Pons (tissue), 1 donor: ENCODE data around the gene SUGCT.

Experiments used
- DNase-seq: peaks from one replicate; pipeline ENCODE4 v3.0.0-alpha.2; 2016; ENCODE audit warnings: low spot score

The SUGCT gene

GRCh38 chr7:40874756-40875155 lies 740.0 kb downstream of the SUGCT start:
- DNase-seq: no peak

- no peak for DNase-seq
These were observed 741.8 kb downstream of the SUGCT start for GRCh38 chr7:40876601-40877000.

- DNase-seq: no peak
These were observed 745.2 kb downstream of the SUGCT start for GRCh38 chr7:40879941-40880543.

- no peak for DNase-seq
These were observed 745.8 kb downstream of the SUGCT start for GRCh38 chr7:40880581-40880980.

- DNase-seq: no peak
These were observed 746.7 kb downstream of the SUGCT start for GRCh38 chr7:40881405-40881926.

GRCh38 chr7:40882071-40882658 lies 747.4 kb downstream of the SUGCT start:
- DNase-seq: no peak

GRCh38 chr7:40883826-40884225 lies 749.0 kb downstream of the SUGCT start:
- no peak for DNase-seq

GRCh38 chr7:40884241-40884640 lies 749.4 kb downstream of the SUGCT start:
- DNase-seq: no peak

- no peak for DNase-seq
These were observed 750.7 kb downstream of the SUGCT start for GRCh38 chr7:40885503-40885902.

- no peak for DNase-seq
These were observed 752.3 kb downstream of the SUGCT start for GRCh38 chr7:40887099-40887498.

GRCh38 chr7:40888499-40888898 lies 753.7 kb downstream of the SUGCT start:
- no peak for DNase-seq

- no peak for DNase-seq
These were observed 754.3 kb downstream of the SUGCT start for GRCh38 chr7:40889099-40889498.

GRCh38 chr7:40889539-40889938 lies 754.7 kb downstream of the SUGCT start:
- DNase-seq: no peak

- DNase-seq: no peak
These were observed 755.4 kb downstream of the SUGCT start for GRCh38 chr7:40890088-40890692.

GRCh38 chr7:40891232-40891631 lies 756.4 kb downstream of the SUGCT start:
- DNase-seq: no peak

GRCh38 chr7:40899151-40899550 lies 764.3 kb downstream of the SUGCT start:
- DNase-seq: no peak

- DNase-seq: no peak
These were observed 765.1 kb downstream of the SUGCT start for GRCh38 chr7:40899636-40900507.

GRCh38 chr7:40903872-40904271 lies 769.1 kb downstream of the SUGCT start:
- DNase-seq: no peak

GRCh38 chr7:40907286-40907685 lies 772.5 kb downstream of the SUGCT start:
- no peak for DNase-seq

GRCh38 chr7:40909346-40909980 lies 774.7 kb downstream of the SUGCT start:
- DNase-seq: no peak
